Trophoblast cell (in vitro differentiated cells and primary cell): ENCODE results near the gene CBX2.
"Not testable (repeated sequence)": the region's sequence is repeated elsewhere in the genome, so short reads cannot be mapped to it uniquely, and the experiment has no call there.

Experiments used
- DNase-seq, 2 donors: peaks; one replicate each; pipeline ENCODE4 v3.0.0-alpha.2; 2016
- H2AFZ ChIP-seq: 2 replicates; pipeline ENCODE4 v1.6.1; 2013; ENCODE audit warnings: low read length, moderate library complexity, mild to moderate bottlenecking; ENCODE audit not compliant: insufficient read depth, poor library complexity
- H2AK5ac ChIP-seq: 2 replicates; pipeline ENCODE4 v1.6.1; 2013; ENCODE audit warnings: mild to moderate bottlenecking, low read length
- H2BK120ac ChIP-seq: 2 replicates; pipeline ENCODE4 v1.6.1; 2013; ENCODE audit warnings: low read length, mild to moderate bottlenecking, moderate library complexity; ENCODE audit not compliant: insufficient read depth, poor library complexity
- H2BK12ac ChIP-seq: 2 replicates; pipeline ENCODE4 v1.6.1; 2013; ENCODE audit warnings: mild to moderate bottlenecking, low read length, moderate library complexity
- H2BK5ac ChIP-seq: 2 replicates; pipeline ENCODE4 v1.6.1; 2013; ENCODE audit warnings: low read length, low read depth, moderate library complexity, mild to moderate bottlenecking; ENCODE audit not compliant: poor library complexity
- H3K14ac ChIP-seq: 2 replicates; pipeline ENCODE4 v1.6.1; 2013; ENCODE audit warnings: mild to moderate bottlenecking, low read length
- H3K18ac ChIP-seq: 2 replicates; pipeline ENCODE4 v1.6.1; 2013; ENCODE audit warnings: mild to moderate bottlenecking, low read length
- H3K23ac ChIP-seq: 2 replicates; pipeline ENCODE4 v1.6.1; 2013; ENCODE audit warnings: low read length
- H3K27ac ChIP-seq: 2 replicates; pipeline ENCODE4 v1.5.1; 2013; ENCODE audit warnings: low read depth, mild to moderate bottlenecking, inconsistent platforms, low read length, moderate library complexity
- H3K27me3 ChIP-seq: 2 replicates; pipeline ENCODE4 v1.6.1; 2013; ENCODE audit warnings: inconsistent platforms, mild to moderate bottlenecking, low read length, moderate library complexity; ENCODE audit not compliant: insufficient read depth
- H3K36me3 ChIP-seq, 2 experiments: 1 replicate in 1 of 2; 2 replicates in 1 of 2; pipeline ENCODE4 v1.6.1; 2013; ENCODE audit warnings: low read length in 2 of 2, mild to moderate bottlenecking in 2 of 2, moderate library complexity in 1 of 2; ENCODE audit not compliant: insufficient read depth in 2 of 2, control insufficient read depth in 1 of 2
- H3K4ac ChIP-seq: 2 replicates; pipeline ENCODE4 v1.6.1; 2013; ENCODE audit warnings: low read depth, mild to moderate bottlenecking, low read length, moderate library complexity
- H3K4me1 ChIP-seq, 2 experiments: 1 replicate in 1 of 2; 2 replicates in 1 of 2; pipeline ENCODE4 v1.6.1; 2013; ENCODE audit warnings: low read length in 2 of 2, mild to moderate bottlenecking in 2 of 2, moderate library complexity in 1 of 2; ENCODE audit not compliant: insufficient read depth in 2 of 2, control insufficient read depth in 1 of 2
- H3K4me2 ChIP-seq: 2 replicates; pipeline ENCODE4 v1.6.1; 2013; ENCODE audit warnings: inconsistent platforms, mild to moderate bottlenecking, low read length, moderate library complexity
- H3K4me3 ChIP-seq: 2 replicates; pipeline ENCODE4 v1.5.1; 2013; ENCODE audit warnings: mild to moderate bottlenecking, low read depth, low read length, inconsistent platforms
- H3K79me1 ChIP-seq: one replicate; pipeline ENCODE4 v1.6.1; 2013; ENCODE audit warnings: low read length
- H3K79me2 ChIP-seq: 2 replicates; pipeline ENCODE4 v1.6.1; 2013; ENCODE audit warnings: low read length, mild to moderate bottlenecking; ENCODE audit not compliant: control insufficient read depth, insufficient read depth, poor library complexity
- H3K9ac ChIP-seq: 2 replicates; pipeline ENCODE4 v1.6.1; 2013; ENCODE audit warnings: mild to moderate bottlenecking, low read length
- H3K9me3 ChIP-seq: 2 replicates; pipeline ENCODE4 v1.6.1; 2013; ENCODE audit warnings: low read depth, mild to moderate bottlenecking, control low read depth, inconsistent platforms, low read length; ENCODE audit not compliant: insufficient read depth
- H4K12ac ChIP-seq: 2 replicates; pipeline ENCODE4 v1.6.1; 2013; ENCODE audit warnings: low read depth, mild to moderate bottlenecking, low read length, moderate library complexity
- H4K8ac ChIP-seq: 2 replicates; pipeline ENCODE4 v1.6.1; 2013; ENCODE audit warnings: low read depth, mild to moderate bottlenecking, low read length, moderate library complexity
- H4K91ac ChIP-seq: one replicate; pipeline ENCODE4 v1.6.1; 2013; ENCODE audit warnings: low read depth, mild to moderate bottlenecking, low read length, moderate library complexity
- WGBS: extraction: QIAGEN DNeasy Blood & Tissue Kit; methylation state at CpG from one replicate; pipeline ENCODE4 v1.1.7; 2013; ENCODE audit warnings: missing lambda C conversion rate; ENCODE audit not compliant: insufficient read length, insufficient coverage; ENCODE audit errors: extremely low coverage; 5-methylcytosine and 5-hydroxymethylcytosine counted together

The CBX2 gene

DNA sequence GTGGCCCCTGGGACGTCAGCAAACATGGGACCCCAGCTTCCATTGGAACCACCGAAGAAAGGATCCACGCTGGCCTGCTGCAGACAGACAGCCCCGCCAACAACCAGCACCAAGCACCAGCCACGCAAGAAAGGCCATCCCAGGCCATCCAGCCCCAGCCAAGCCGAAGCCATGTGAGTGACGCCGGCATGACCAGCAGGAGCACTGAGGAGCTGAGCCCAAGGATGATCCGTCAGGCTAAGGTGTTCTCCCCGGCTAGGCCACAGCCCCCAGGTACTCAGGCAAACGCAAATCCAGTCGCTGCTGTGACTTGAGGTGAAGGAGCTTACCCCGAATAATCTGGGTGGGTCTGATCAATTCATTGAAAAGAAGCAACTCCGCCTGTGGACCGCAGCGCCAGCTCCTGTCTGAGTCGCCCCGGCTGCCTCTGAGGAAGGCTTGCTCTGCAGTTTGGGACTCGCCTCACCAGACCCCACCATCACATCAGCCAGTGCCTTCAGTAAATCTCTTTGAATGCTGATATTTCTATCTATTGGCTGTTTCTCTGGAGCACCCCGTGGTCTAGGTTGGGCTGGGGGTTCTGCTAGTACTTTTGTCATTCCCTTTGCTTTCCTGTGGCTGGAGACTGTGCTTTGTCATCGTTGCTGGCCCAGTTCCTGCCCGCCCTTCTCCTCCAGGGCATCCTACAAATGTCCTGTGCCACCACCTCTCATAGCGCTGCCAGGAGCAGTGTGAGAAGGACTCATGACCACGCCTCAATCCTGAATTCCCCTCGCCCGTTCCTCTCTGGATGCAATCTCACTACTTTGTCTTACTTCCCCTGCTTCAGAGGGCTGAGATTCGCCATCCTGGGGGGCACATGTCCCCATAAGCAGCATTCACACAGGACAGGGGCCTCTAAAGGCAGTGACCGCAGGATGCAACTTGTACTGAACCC lies 8.1 kb upstream of the CBX2 start:
- Histone ChIP-seq H3K23ac (no peak overlapping the region), H2AK5ac (no peak overlapping the region), H3K9me3 (no peaks in the 10 kb centered on the region), H3K27ac (no peak overlapping the region), H3K18ac (no peak overlapping the region), H4K91ac (no peak overlapping the region), H3K79me1 (no peaks in the 10 kb centered on the region), H3K4ac (no peak overlapping the region), H2BK120ac (no peak overlapping the region), H3K36me3 (no peaks in the 10 kb centered on the region), H3K9ac (no peak overlapping the region), H2AFZ (no peak overlapping the region), H4K12ac (no peak overlapping the region), H2BK5ac (no peak overlapping the region), H3K14ac (no peak overlapping the region), H3K27me3 (no peaks in the 10 kb centered on the region), H3K4me1 (no peaks in the 10 kb centered on the region), H4K8ac (no peak overlapping the region), H3K4me2 (no peak overlapping the region), H3K79me2 (no peaks in the 10 kb centered on the region), H3K4me3 (no peak overlapping the region), H2BK12ac (no peak overlapping the region)
- DNase-seq = no peak
- no CpG with 5 or more reads among the region's 28 CpGs for WGBS

DNA sequence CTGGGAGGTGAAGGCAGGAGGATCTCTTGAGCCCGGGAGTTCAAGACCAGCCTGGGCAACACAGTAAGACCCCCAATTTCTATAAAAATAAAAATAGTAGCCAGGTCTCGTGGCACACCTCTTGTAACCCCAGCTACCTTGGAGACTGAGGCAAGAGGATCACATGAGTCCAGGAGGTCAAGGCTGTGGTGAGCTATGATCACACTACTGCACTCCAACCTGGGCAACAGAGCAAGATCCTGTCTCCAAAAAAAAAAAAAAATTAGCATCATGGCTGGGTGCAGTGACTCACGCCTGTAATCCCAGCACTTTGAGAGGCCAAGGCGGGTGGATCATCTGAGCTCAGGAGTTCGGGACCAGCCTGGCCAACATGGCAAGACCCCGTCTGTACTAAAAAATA lies 6.7 kb upstream of the CBX2 start:
- Histone ChIP-seq H3K79me2 (no peaks in the 10 kb centered on the region), H3K4me1 (no peaks in the 10 kb centered on the region), H3K18ac (no peak overlapping the region), H2BK120ac (no peak overlapping the region), H3K4me3 (no peak overlapping the region), H4K91ac (no peak overlapping the region), H2BK12ac (no peak overlapping the region), H3K4me2 (no peak overlapping the region), H3K79me1 (no peaks in the 10 kb centered on the region), H3K9me3 (no peaks in the 10 kb centered on the region), H2AK5ac (no peak overlapping the region), H2AFZ (no peak overlapping the region), H4K8ac (no peak overlapping the region), H4K12ac (no peak overlapping the region), H3K4ac (no peak overlapping the region), H3K36me3 (no peaks in the 10 kb centered on the region), H3K9ac (no peak overlapping the region), H3K14ac (no peak overlapping the region), H2BK5ac (no peak overlapping the region), H3K27me3 (no peaks in the 10 kb centered on the region), H3K23ac (no peak overlapping the region), H3K27ac (no peak overlapping the region)
- no CpG with 5 or more reads among the region's 6 CpGs for WGBS
- no peak for DNase-seq

DNA sequence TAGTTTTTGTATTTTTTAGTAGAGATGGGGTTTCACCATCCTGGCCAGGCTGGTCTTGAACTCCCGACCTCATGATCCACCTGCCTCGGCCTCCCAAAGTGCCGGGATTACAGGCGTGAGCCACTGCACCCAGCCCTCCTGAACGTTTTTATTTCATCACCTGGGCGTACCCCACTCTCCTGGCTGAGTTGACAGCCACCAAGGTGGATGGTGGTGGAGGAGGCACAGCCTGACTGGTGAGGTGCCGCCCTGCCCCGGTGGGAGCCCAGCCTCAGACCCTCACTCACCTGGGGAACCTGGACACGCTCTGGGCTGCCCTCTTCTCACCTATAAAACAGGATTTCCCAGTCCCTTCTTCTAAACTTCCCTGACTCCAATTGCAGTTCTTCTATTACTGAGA lies 5.2 kb upstream of the CBX2 start:
- H4K8ac ChIP-seq, H4K91ac ChIP-seq, H3K4me2 ChIP-seq, H3K27ac ChIP-seq, H2AK5ac ChIP-seq, H3K4me3 ChIP-seq, H3K27me3 ChIP-seq, H3K79me2 ChIP-seq, DNase-seq, H3K9ac ChIP-seq, H3K23ac ChIP-seq, H2AFZ ChIP-seq, H2BK120ac ChIP-seq, H3K14ac ChIP-seq, H3K9me3 ChIP-seq, H2BK12ac ChIP-seq, H3K4ac ChIP-seq, H4K12ac ChIP-seq, H3K18ac ChIP-seq, H3K36me3 ChIP-seq, H3K79me1 ChIP-seq, H3K4me1 ChIP-seq, H2BK5ac ChIP-seq: not testable (repeated sequence)
- WGBS = no CpG with 5 or more reads among the region's 9 CpGs

DNA sequence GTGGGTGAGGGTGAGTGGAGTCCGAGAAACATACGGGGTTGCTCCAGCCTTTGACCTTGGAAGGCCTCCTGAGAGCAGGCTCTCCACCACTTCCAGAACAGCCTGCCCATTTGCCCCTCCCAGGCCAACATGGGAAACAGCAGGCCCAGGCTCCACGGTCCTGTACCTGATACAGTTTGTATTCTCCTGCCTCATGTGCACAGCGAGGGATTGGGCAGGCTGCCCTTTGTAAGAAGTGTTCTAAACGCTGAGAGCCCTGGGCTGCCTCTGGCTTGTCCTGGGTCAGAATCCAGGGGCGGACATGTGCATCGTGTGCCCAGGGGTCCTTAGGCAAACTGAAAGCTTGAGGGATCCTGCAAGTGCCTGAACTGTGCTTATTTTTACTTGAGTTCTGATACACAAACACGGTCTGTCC lies 3.4 kb upstream of the CBX2 start:
- peaks cover 5% of the 10 kb centered on the region for H3K79me1 ChIP-seq
- H3K4me3 ChIP-seq = no peak overlapping the region
- no peak overlapping the region for H2BK12ac ChIP-seq
- no peak overlapping the region for H3K4me2 ChIP-seq
- H2AFZ ChIP-seq = no peak overlapping the region
- H3K27me3 ChIP-seq = no peaks in the 10 kb centered on the region
- no peak overlapping the region for H3K23ac ChIP-seq
- no peak overlapping the region for H3K9ac ChIP-seq
- no CpG with 5 or more reads among the region's 8 CpGs for WGBS
- no peaks in the 10 kb centered on the region for H3K9me3 ChIP-seq
- peaks cover 8 to 10% of the 10 kb centered on the region in 2 experiments for H3K4me1 ChIP-seq
- no peak overlapping the region for H4K12ac ChIP-seq
- no peak overlapping the region for H2BK120ac ChIP-seq
- H3K36me3 ChIP-seq = no peaks in the 10 kb centered on the region
- H3K79me2 ChIP-seq = peaks cover 2% of the 10 kb centered on the region
- H3K27ac ChIP-seq = no peak overlapping the region
- H3K4ac ChIP-seq = no peak overlapping the region
- H2BK5ac ChIP-seq = no peak overlapping the region
- no peak overlapping the region for H4K8ac ChIP-seq
- no peak overlapping the region for H4K91ac ChIP-seq
- H2AK5ac ChIP-seq = no peak overlapping the region
- H3K18ac ChIP-seq = no peak overlapping the region
- no peak for DNase-seq
- H3K14ac ChIP-seq = no peak overlapping the region
